Measurements from ENCODE around the gene HOPX. TPM values are rescaled to one million over a fixed set of nuclear protein-coding genes. Genes with fewer than 3 reads are reported as not detected.
A peak's percentile ranks its signal among the peaks of the same experiment; 100 is the strongest.
"Not testable (repeated sequence)": the region's sequence is repeated elsewhere in the genome, so short reads cannot be mapped to it uniquely, and the experiment has no call there.

Gene HOPX, protein sequence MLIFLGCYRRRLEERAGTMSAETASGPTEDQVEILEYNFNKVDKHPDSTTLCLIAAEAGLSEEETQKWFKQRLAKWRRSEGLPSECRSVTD
- not detected in 2 replicates for total RNA-seq (2014; rRNA removed; shearing (Covaris generic))

DNA sequence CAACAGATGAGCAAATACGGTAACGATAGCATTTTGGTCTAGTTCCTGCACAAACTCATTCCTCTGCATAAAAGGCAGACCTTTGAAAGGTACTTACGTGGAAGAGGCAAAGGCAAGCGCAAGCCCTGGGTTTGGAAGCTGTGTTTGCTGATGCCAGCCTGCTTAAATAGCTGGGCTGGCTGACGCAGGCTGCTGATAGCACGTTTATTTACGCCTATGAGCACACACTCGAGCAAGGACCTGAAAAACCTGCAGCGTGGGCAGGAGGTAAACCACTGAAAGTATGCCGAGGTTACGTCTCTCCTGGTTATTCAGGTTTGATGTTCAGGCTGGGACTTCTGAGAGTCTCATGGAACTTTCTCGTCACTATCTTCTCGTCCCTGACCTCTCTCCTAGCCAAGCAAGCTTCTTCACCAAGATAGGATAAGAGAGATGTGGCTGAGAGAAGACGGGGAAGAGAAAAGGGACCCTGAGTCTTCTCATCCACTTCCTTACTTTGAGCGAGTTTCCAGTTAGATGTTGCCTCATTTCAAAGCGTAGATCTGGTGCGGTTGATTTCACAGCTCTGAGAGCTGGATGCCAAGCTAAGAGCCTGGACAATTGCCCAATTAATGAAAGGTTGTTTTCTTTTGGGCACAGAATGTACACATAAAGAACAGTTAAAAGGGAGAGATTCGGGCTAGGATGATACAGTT, at the start of gene HOPX:
Gene HOPX (minus strand): TSS at position 139 of the 695 bp plus-strand sequence. CDS start 23,480 bp downstream, outside the sequence.
- no peak for DNase-seq (ENCODE audit: low read depth)

DNA sequence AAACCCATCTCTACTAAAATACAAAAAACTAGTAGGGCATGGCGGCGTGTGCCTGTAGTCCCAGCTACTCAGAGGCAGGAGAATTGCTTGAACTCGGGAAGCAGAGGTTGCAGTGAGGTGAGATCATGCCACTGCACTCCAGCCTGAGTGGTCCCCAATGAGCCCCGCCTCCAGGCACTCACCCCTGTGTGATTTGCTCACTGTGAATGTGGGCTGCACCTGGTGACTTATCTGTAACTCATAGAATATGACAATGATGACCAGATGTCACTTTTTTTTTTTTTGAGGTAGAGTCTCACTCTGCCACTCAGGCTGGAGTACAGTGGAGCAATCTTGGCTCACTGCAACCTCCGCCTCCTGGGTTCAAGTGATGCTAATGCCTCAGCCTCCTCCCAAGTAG, 49.0 kb upstream of the HOPX start:
- DNase-seq (ENCODE audit: low read depth) = no peak

DNA sequence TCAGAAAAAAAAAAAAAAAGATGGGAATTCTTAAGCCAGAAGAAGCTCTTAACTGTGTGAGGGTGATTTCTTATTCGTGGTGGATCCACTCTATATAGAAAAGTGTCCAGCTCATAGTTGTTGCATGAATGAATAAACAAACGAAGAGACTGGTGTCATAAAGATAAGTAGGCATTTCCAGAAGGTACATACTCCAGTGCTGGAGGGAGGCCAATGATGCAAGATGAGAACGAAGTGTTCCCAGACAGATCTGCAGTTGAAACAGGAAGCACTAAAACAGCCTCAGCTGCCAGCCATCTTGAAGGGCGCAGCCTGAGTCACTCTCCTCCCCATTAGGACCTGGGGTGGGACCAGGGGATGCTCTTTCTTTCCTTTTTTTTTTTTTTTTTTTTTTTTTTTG, 47.4 kb upstream of the HOPX start:
- peak; percentile 35 for DNase-seq (ENCODE audit: low read depth)

DNA sequence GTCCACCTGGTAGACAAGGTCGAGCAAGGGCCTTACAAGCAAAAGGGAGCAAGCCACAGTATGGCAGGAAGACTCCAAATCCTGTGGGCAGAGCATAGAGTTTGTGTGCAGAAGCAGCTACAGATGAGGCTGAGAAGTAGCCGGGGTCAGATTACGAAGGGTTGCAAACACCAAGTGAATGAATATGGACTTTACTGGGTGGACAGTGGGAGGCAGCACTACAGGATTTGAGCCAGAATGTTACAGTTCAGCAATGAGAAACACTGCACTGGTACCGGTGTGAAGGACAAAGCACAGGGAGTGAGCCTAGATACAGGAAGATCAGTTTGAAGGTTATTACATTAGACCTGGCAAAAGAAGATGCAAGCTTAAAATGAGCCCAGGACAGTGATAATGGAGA, 46.1 kb upstream of the HOPX start:
- peak; percentile 5 for DNase-seq (ENCODE audit: low read depth)

DNA sequence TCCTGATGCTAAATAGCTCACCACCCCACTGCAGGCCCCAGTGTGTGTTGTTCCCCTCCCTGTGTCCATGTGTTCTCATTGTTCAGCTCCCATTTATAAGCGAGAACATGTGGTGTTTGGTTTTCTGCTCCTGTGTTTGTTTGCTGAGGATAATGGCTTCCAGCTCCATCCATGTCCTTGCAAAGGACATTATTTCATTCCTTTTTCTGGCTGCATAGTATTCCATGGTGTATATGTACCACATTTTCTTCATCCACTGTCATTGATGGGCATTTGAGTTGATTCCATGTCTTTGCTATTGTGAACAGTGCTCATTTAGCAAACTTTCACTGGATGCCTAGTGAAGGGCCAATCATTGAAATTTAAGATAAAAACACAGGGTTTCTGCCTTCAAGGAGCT, 45.5 kb upstream of the HOPX start:
- not testable (repeated sequence) for DNase-seq (ENCODE audit: low read depth)

DNA sequence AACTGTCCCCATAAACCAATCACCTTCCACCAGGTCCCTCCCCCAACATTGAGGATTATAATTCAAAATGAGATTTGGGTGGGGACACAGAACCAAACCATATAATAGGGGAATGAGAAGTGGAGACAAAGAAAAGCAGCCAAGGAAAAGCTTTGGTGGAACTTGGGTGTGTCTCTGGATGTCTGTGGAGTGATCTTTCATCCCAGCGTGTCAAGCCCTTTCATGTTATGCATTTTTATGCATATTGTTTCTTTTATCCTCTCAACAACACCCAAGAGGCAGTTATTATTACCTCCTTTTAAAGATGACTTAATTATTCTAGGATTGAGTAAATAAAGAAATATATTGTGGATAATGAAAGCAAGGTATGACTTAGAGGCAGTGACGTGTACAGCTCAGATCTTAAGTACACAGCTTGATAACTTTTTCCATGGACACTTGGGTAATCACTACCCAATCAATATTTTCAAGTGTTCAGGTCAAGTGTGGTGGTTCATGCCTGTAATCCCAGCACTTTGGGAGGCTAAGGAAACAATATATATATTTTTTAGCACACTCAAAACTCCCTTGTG, 42.6 kb upstream of the HOPX start:
- DNase-seq (ENCODE audit: low read depth) = no peak

DNA sequence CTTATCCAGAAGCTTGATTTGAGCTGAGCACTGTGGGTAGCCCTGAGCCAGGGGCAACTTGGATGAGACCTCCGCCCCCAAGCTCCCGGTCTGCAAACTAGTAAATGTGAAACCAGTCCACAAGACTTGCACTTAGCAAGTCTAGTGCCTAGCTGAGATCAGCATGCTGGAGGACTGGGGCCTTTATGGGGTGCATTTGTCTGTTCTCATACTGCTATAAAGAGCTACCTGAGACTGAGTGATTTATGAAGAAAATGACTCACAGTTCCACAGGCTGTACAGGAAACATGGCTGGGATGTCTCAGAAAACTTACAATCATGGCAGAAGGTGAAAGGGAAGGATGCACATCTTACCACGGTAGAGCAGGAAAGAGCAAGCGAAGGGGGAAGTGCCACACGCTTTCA, 42.1 kb upstream of the HOPX start:
- DNase-seq (ENCODE audit: low read depth) = no peak

DNA sequence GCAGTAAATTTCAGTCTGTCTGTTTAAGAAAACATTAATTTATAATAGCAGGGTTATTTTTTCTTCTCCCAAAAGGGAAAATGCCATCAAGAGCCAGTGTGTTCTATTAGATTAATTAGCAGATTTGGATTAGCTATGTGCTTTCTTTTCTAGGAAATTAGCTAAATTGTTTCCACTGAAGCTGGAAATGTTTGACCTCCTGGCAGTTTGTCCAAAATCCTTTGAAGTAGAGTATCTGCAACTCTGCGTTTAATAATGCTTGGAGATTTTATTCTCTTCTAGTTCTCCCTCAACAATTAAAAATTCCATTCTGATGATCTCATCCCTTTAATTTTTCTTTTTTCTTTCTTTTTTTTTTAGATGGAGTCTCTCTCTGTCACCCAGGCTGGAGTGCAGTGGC, 27.1 kb upstream of the HOPX start:
- DNase-seq (ENCODE audit: low read depth) = no peak

DNA sequence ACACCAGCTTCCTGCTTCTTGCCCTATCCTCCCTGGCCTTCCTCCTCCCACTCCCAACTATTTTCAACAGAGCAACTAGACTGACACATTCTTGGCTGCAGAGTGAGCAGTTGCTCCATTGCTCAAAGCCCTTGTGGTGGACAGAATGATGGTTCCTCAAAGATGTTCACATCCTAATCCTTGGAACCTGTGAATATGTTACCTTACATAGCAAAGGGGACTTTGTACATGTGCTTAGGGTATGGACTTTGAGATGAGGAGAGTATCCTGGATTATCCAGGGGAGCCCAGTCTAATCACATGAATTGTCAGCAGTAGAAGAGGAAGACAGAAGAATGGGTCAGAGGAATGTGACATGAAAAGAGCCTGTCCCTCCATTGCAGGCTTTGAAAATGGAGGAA, 24.9 kb upstream of the HOPX start:
- no peak for DNase-seq (ENCODE audit: low read depth)

DNA sequence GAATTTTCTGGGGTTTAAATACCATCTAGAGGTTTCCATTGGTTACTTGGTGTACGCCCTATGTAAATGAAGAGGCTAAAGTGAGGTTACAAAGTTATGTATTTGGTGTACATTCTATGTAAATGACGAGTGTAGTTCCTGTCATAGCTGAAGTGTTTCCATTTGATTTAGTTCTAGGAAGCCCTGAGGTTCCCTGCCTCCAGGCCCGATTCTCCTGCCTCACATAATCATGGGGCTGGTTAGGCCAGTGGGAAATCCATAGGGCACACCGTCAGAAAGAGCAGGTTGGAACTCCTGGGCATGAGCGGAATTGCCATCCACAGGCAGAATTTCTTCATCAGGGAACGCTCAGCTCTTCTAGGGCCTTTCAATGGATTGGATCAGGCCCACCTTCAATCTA, 24.2 kb upstream of the HOPX start:
- DNase-seq (ENCODE audit: low read depth) = no peak

DNA sequence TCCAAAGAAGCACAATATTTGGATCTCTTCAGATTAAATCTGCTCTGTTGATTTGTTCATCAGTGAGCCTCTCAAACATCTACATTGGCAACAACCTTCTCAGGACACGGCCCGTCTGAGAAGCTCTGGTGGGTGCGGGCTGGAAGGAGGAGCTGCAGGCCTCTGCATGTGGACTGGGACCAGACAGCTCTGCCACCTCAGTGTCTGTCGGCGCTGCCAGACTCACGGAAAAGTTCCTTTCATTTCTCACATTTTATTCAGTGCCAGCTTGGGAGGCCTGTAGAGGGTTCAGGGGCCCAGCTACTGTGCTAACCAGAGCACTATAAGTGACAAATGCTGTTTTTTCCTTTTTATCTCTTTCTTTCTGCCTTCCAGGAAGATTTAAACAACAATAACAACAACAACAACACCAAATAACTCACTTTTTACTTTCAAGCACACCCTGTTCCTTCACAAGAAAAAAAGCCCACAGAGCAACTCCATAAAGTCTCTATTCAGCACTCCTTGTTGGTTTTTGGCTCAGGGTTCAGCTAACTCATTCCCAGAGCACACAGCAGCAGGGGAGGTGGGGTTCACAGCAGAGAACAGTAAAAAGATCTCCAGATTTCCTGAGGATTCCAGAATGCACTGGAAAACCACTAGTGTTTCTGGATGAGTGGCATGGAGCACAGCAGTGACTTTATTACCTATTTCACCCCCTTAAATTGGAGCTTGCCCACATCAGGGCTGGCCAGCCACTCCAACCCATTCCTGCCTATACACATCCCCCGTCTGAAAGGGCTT, 23.2 kb upstream of the HOPX start:
- no peak for DNase-seq (ENCODE audit: low read depth)

DNA sequence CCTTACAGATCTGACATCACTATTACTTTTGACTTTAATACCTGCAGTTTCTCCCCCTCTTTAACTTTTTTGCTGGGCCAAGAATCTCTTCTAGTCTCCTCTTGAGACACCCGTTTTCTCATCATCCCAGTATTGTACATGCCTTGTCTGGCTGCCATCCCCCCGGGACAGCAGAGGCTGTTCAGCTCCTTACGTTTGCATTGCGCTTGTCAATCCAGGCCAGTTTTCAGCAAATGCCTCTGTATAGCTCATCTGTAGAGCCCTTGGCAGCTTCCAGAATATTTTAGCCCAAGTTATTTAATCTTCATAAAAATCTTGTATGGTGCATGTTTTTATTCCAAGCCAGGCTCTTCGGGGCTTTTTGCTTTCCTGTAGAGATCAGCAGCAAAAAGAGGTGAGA, 22.3 kb upstream of the HOPX start:
- DNase-seq (ENCODE audit: low read depth) = no peak

DNA sequence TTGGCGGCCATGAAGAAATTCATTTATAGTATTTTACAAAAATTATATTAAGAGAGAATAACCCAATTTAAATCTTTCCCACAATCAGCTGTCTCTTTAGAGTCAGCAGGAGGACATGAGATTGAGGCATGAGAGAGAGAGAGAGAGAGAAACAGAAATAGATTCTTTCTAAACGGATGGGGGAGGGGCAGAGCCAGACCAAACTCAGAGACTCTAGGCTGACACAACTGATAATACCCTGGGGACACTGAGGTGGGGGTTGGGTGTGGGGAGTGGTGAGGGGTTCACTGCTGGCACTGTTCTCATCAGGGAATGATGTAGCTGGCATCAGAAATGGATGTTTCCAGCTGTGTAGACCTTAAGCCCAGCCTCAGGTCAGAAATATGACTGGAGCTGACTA, 20.5 kb upstream of the HOPX start:
- DNase-seq (ENCODE audit: low read depth) = no peak

DNA sequence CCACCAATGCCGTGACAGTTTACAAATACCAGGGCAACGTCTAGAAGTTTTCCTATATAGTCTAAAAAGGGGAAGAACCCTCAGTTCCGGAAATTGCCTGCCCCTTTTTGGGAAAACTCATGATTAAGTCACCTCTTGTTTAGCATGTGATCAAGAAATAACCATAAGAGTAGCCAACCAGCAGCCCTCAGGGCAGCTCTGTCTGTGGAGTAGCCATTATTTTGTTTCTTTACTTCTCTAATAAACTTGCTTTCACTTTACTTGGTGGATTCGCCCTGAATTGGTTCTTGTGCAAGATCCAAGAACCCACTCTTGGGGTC, 20.0 kb upstream of the HOPX start:
- DNase-seq (ENCODE audit: low read depth) = peak; percentile 13

DNA sequence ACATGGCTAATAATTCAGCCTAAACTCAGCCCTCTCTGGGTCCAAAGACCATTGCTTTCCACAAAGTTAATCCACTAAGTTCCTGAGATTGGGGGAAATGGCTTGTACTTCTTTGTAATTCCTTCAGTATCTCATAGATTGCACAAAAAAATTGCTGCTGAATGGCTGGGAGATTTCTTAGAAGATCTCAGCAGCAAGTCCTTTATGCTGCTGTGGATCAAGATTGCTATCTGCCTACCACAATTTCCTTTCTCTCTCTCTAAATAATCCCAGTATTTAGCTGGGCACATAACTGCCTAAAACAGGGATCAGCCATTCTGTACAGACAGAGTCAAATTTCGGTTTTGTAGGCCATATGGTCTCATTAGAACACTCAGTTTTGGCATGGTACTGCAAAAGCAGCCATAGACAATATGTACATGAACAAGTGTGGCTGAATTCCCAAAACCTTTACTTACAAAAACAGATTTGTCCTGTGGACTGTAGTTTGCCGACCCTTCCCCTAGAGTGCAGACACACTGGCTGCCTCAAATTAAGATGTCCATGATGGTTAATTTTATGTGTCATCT, 18.5 kb upstream of the HOPX start:
- DNase-seq (ENCODE audit: low read depth) = no peak

DNA sequence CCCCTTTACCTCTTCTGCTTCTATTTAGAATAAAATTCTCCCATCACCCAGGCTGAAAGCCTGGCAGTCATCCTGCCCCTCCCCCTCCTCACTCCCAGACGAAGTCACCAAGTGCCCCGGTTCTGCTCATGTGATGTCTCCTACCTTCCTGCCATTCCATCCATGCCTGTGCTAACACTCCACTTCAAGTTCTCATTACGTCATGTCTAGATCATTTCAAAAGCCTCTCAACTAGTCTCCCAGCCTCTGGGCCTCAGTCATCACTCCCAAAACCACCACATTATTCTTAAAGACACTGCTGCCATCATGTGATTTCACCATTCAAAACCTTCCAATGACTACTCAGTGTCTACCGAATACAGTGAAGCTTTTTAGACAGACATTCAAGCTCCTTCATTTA, 17.2 kb upstream of the HOPX start:
- DNase-seq (ENCODE audit: low read depth) = no peak

DNA sequence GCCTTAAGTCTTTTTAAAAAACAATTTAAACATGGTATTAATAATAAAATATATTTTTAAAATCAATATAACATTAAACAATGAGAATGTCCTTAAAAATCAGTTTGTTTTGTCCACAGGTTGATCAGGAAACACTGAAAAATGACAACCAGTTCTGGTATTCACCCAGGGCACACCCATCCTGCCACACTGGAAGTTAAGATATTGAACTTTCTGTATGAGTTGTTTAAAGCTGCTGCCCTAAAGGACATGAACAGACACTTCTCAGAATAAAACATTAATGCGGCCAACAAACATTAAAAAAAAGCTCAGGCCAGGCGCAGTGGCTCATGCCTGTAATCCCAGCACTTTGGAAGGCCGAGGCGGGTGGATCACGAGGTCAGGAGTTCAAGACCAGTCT, 15.0 kb upstream of the HOPX start:
- no peak for DNase-seq (ENCODE audit: low read depth)

DNA sequence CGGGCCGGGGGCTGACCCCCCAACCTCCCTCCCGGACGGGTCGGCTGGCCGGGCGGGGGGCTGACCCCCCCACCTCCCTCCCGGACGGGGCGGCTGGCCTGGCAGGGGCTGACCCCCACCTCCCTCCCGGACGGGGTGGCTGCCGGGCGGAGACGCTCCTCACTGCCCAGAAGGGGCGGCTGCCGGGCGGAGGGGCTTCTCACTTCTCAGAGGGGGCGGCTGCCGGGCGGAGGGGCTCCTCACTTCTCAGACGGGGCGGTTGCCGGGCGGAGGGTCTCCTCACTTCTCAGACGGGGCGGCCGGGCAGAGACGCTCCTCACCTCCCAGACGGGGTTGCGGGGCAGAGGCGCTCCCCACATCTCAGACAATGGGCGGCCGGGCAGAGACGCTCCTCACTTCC, 12.4 kb upstream of the HOPX start:
- not testable (repeated sequence) for DNase-seq (ENCODE audit: low read depth)

DNA sequence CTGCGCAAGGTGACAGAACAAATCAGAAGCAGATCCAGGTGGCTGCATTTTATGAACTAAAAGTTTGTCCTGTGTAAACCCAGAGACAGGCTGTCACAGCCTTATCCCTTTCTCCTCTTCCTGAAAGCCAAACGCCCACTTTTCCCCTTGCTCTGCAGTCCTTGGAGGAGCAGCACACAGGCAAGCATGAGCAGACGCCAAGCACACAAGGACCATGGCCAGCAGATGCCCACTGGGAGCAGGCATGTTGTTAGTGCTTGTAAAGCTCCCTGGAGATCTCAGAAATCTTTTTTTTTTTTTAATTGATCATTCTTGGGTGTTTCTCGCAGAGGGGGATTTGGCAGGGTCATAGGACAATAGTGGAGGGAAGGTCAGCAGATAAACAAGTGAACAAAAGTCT, 11.5 kb upstream of the HOPX start:
- no peak for DNase-seq (ENCODE audit: low read depth)

DNA sequence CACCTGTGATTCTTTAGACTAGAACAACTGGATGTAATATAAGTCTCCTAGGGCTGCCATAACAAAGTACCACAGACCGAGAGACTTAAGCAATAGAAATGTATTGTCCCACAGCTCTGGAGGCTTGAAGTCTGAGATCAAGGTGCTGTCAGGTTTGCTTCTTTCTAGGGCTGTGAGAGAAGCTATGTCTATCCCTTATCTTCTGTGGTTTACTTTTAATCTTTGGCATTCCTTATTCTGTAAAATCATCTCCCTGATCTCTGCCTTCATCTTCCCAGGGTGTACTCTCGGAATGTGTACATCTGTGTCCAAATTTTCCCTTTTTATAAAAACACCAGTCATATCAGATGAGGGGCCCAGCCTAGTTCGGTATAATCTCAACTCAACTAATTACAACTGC, 10.3 kb upstream of the HOPX start:
- no peak for DNase-seq (ENCODE audit: low read depth)

DNA sequence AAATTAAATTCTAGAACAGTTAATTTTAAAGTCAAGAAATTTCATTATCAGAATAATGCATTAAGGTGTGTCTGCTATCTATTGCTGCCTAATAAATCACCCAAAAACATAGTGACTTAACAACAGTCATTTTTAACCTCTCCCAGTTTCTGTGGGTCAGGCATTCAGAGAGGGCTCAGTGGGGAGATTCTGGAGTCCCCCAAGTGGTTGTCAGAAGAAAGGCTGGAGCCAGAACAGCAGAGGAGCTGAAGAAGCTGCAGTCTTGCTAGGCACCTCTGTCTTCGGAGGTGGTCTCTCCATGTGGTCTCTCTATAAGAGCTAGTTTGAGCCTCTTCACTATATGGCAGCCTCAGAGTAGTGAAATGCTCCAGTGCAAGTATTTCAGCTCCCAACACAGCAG, 9.3 kb upstream of the HOPX start:
- no peak for DNase-seq (ENCODE audit: low read depth)

DNA sequence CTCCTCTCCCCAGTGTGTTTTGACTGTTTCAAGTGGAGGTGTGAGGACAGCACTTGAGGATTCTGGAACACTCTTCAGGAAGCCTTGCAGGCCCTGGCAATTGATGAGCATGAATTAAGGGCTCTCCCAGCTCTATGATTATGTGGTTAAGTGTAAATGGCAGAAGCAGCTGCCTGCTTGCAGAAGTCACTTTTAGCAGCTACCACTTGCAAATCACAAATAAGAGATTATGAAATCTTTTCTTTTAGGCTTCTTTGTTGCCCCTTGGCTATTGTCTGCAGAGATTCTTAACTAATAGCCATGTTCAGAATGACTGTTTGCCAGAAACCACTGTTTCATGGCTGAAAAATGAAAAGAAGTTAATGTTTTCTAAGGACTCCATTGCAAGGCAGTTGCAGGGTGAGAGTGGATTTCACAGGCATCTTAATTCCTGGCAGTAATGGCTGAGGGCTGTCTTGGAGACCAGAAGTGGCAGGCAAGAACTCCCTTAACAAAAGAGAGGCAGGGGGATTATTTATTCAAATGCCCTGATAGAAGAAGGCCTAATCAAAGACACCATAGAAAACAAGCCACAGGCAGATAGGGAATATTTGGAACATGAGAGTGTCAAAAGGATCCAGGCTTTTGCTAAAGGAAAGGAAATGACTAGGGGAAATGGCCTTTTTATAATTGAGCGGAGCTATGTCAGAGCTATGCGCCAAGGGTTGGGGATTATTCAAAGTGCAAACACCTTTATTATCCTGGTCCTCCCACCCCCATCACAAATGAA, 8.3 kb upstream of the HOPX start:
- DNase-seq (ENCODE audit: low read depth) = no peak

Measured in RPMI7951 (cell line).